ENCODE data around the gene KIF11. TPM values are rescaled to one million over a fixed set of nuclear protein-coding genes. Genes with fewer than 3 reads are reported as not detected.

Gene KIF11
- total RNA-seq, 1 experiment from 2014 or later: 14.2 TPM

DNA sequence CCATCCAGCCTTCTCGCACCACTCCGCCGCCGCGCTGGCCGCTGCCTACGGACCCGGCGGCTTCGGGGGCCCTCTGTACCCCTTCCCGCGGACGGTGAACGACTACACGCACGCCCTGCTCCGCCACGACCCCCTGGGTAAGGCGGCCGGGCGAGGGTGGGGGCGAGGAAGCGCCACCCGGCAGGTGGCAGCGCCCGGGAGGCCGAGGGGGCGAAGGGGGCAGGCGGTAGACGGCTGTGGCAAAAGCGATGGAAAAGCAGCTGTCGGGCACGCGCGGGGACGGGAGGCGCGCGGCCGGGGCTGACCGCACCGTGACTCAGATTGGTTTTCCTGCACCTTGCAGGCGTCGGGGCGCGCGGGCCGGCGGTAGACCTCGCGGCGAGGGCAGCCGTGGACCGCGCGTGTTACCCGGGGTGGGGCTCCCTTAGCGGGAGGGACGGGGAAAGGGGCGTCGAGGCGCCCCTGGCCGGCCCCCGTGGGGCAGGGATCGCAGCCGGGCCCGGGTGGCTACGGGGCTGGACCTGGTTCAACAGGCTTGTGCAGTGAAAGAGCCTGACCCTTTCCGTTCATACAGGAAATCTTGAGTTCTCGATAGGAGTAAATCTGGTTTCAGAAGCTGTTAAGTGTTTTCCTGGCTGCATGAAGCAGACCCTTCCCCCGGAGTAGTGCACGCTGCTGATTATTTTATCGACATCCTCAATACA, 97.4 kb downstream of the KIF11 start:
- H3K27ac ChIP-seq (ENCODE audit: low read length): peak overlapping the region; percentile 76

DNA sequence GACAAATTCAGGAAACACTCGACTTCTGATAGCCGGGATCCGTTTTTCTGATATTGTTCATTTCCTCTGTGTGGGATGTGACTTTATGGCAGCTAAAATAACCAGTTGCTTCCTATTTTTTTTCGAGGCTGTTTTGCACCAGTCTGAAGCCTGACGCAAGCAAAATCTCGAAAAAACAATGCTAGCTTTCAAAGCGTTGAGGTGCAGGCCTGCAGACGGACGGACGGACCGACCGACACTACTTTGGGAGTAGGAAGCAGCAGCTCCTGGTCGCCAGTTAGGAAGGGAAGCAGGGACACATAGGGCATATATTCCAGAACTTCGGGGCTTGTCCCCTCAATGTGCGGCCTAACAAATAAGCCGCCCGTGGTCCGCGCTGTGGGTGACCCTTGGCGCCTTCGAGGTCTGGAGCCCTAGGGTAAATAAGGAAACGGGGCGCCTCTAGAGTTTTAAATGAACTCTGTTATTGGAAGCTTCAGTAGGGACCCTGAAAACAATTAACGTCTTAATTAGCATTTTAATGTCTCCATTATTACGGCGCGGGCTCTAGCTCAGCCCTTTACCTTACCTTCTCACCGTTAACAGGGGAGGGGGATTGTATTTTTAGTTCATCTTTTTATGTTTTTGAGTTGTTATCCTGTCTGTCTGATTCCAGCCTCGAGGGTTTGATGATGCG, 98.1 kb downstream of the KIF11 start:
- Histone ChIP-seq H3K9me3 (ENCODE audit: low read length) (no peaks in the 10 kb centered on the region), H3K27me3 (ENCODE audit: low read length) (no peaks in the 10 kb centered on the region), H3K4me3 (ENCODE audit: low read length) (peak overlapping the region; percentile 76), H3K9ac (ENCODE audit: low read length) (peak overlapping the region; percentile 93), H4K20me1 (ENCODE audit: insufficient read depth, low read depth, low read length) (peaks cover 17% of the 10 kb centered on the region; the same call in 1 of the 2 replicates), H3K27ac (ENCODE audit: low read length) (peak overlapping the region; percentile 76), H3K36me3 (ENCODE audit: insufficient read depth, low read length) (peaks cover 7% of the 10 kb centered on the region; the same call in 1 of the 2 replicates), H3K4me2 (ENCODE audit: low read depth, low read length, poor library complexity, severe bottlenecking) (peak overlapping the region; percentile 66), H3K79me2 (ENCODE audit: low read length) (peaks cover 15% of the 10 kb centered on the region; the same call in 1 of the 2 replicates), H2AFZ (ENCODE audit: low read length) (no peak overlapping the region), H3K4me1 (ENCODE audit: low read length) (peaks cover 36% of the 10 kb centered on the region), H3K9me2 (replicated peaks; ENCODE audit: insufficient read depth, low read length) (no peaks in the 10 kb centered on the region)
- peak; percentile 42 for DNase-seq

More for the DNA sequence above, 97.4 kb downstream of the KIF11 start:
- Histone ChIP-seq H3K9me3 (ENCODE audit: low read length) (no peaks in the 10 kb centered on the region), H2AFZ (ENCODE audit: low read length) (no peak overlapping the region), H3K27me3 (ENCODE audit: low read length) (no peaks in the 10 kb centered on the region), H3K36me3 (ENCODE audit: insufficient read depth, low read length) (peaks cover 7% of the 10 kb centered on the region; the same call in 1 of the 2 replicates), H3K4me3 (ENCODE audit: low read length) (peak overlapping the region; percentile 76), H3K9ac (ENCODE audit: low read length) (peak overlapping the region; percentile 93), H3K4me2 (ENCODE audit: low read depth, low read length, poor library complexity, severe bottlenecking) (peak overlapping the region; percentile 66), H3K4me1 (ENCODE audit: low read length) (peaks cover 36% of the 10 kb centered on the region), H3K79me2 (ENCODE audit: low read length) (peaks cover 15% of the 10 kb centered on the region; the same call in 1 of the 2 replicates), H4K20me1 (ENCODE audit: insufficient read depth, low read depth, low read length) (peaks cover 17% of the 10 kb centered on the region; the same call in 1 of the 2 replicates), H3K9me2 (replicated peaks; ENCODE audit: insufficient read depth, low read length) (no peaks in the 10 kb centered on the region)
- peak; percentile 68 for DNase-seq

DNA sequence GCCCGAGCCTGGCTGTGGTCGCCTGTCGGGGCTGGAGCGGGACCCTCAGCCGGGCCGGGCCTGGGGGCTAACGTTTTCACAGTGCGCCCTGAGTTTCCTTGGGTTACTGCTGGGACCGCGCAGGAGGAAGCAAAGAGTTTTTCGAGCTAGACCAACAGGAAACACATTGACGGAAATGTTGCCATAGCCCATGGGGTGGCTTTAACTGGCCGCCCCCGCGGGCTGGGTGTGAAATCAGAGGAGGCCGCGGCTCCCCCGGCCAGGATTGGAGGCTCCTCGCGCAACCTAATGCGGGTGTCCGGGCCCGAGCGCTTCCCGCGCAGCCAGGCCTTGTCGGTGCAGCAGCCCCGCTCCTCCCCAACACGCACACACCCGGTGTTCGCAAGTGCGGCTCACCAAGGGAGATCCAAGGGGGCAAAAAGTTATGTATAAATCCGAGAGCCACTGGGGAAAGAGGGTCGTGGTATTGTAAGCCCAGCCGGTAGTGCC, 98.7 kb downstream of the KIF11 start:
- H3K27me3 ChIP-seq (ENCODE audit: low read length): no peaks in the 10 kb centered on the region
- DNase-seq: peak; percentile 48
- peaks cover 7% of the 10 kb centered on the region; the same call in 1 of the 2 replicates for H3K36me3 ChIP-seq (ENCODE audit: insufficient read depth, low read length)
- H3K4me2 ChIP-seq (ENCODE audit: low read depth, low read length, poor library complexity, severe bottlenecking): peak overlapping the region; percentile 66
- H3K9ac ChIP-seq (ENCODE audit: low read length): peak overlapping the region; percentile 93
- peak overlapping the region; percentile 76 for H3K4me3 ChIP-seq (ENCODE audit: low read length)
- H3K9me3 ChIP-seq (ENCODE audit: low read length): no peaks in the 10 kb centered on the region
- peaks cover 37% of the 10 kb centered on the region for H3K4me1 ChIP-seq (ENCODE audit: low read length)
- peaks cover 15% of the 10 kb centered on the region; the same call in 1 of the 2 replicates for H3K79me2 ChIP-seq (ENCODE audit: low read length)
- H4K20me1 ChIP-seq (ENCODE audit: insufficient read depth, low read depth, low read length): peaks cover 17% of the 10 kb centered on the region; the same call in 1 of the 2 replicates
- H2AFZ ChIP-seq (ENCODE audit: low read length): no peak overlapping the region
- H3K27ac ChIP-seq (ENCODE audit: low read length): peak overlapping the region; percentile 76
- no peaks in the 10 kb centered on the region for H3K9me2 ChIP-seq (replicated peaks; ENCODE audit: insufficient read depth, low read length)

DNA sequence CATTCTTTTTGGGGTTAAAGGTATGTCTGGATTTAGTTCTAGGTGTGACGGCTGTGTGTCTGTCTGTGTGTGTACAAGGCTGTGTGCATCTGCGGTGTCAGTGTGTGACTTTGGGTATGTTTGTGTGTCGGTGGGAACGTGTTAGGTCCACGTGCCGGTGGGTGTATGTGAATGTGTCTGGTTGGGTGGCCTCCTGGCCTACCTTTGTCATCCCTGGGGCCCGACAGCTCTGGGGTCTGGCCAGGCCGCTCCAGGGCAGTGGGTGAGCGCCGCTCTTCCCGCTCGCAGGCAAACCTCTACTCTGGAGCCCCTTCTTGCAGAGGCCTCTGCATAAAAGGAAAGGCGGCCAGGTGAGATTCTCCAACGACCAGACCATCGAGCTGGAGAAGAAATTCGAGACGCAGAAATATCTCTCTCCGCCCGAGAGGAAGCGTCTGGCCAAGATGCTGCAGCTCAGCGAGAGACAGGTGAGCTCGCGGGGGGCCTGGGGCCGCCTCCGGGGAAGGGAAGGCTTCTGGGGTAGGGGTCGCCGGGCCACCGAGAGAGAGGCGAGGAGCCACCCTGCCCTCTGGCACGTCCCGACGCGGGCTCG, 99.2 kb downstream of the KIF11 start:
- Histone ChIP-seq H3K9me2 (replicated peaks; ENCODE audit: insufficient read depth, low read length) (no peaks in the 10 kb centered on the region), H3K79me2 (ENCODE audit: low read length) (peaks cover 15% of the 10 kb centered on the region; the same call in 1 of the 2 replicates), H3K27ac (ENCODE audit: low read length) (peak overlapping the region; percentile 76), H3K4me3 (ENCODE audit: low read length) (peak overlapping the region; percentile 76), H3K27me3 (ENCODE audit: low read length) (no peaks in the 10 kb centered on the region), H3K9ac (ENCODE audit: low read length) (peak overlapping the region; percentile 93), H2AFZ (ENCODE audit: low read length) (no peak overlapping the region), H3K36me3 (ENCODE audit: insufficient read depth, low read length) (peaks cover 7% of the 10 kb centered on the region; the same call in 1 of the 2 replicates), H3K9me3 (ENCODE audit: low read length) (no peaks in the 10 kb centered on the region), H3K4me2 (ENCODE audit: low read depth, low read length, poor library complexity, severe bottlenecking) (peak overlapping the region; percentile 66), H3K4me1 (ENCODE audit: low read length) (peaks cover 43% of the 10 kb centered on the region), H4K20me1 (ENCODE audit: insufficient read depth, low read depth, low read length) (peaks cover 17% of the 10 kb centered on the region; the same call in 1 of the 2 replicates)
- DNase-seq: peak; percentile 33

DNA sequence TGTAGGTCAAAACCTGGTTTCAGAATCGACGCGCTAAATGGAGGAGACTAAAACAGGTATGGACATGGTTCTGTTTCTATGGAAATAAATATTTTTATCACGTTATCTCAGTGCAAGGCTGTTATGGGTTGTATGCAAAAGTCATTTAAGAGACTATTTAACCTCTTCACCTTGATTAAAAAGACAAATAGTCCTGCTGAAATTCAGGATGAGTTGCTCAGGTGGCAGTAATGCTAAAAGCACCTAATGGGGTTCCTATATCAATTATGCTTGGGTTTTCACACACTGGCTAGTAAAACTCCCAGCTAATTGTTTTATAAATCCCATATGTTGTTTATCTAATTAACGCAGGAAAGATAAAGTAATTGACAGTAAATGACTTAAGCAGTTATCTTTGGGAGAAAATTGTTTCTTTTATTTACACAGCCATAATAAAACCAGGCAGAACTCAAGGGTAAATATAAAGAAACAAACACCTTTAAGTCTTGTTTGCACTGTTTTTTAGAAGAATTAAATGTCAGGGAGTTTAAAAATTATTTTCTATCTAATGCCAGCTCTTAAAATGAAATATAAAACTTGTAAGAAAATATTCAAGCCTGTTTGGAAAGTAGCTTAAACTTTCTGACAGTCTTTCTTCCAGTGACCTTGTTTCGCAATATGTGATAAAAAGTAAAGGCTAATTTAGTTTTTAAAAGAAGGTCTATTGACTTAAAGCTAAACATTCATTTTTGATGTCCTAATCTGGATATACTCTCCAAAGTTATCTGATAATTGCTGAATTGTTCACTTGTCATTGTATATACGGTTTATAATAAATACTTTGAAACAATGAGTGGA, 100.0 kb downstream of the KIF11 start:
- peak; percentile 33 for DNase-seq
- Histone ChIP-seq H4K20me1 (ENCODE audit: insufficient read depth, low read depth, low read length) (peaks cover 17% of the 10 kb centered on the region; the same call in 1 of the 2 replicates), H3K4me1 (ENCODE audit: low read length) (peaks cover 50% of the 10 kb centered on the region), H3K9ac (ENCODE audit: low read length) (no peak overlapping the region), H3K9me3 (ENCODE audit: low read length) (no peaks in the 10 kb centered on the region), H3K36me3 (ENCODE audit: insufficient read depth, low read length) (peaks cover 7% of the 10 kb centered on the region; the same call in 1 of the 2 replicates), H3K27me3 (ENCODE audit: low read length) (no peaks in the 10 kb centered on the region), H3K27ac (ENCODE audit: low read length) (peak overlapping the region; percentile 49; the same call in 1 of the 2 replicates), H3K4me2 (ENCODE audit: low read depth, low read length, poor library complexity, severe bottlenecking) (peak overlapping the region; percentile 66), H3K4me3 (ENCODE audit: low read length) (peak overlapping the region; percentile 76; the same call in 1 of the 2 replicates), H3K9me2 (replicated peaks; ENCODE audit: insufficient read depth, low read length) (no peaks in the 10 kb centered on the region), H3K79me2 (ENCODE audit: low read length) (peaks cover 15% of the 10 kb centered on the region; the same call in 1 of the 2 replicates), H2AFZ (ENCODE audit: low read length) (no peak overlapping the region)

DNA sequence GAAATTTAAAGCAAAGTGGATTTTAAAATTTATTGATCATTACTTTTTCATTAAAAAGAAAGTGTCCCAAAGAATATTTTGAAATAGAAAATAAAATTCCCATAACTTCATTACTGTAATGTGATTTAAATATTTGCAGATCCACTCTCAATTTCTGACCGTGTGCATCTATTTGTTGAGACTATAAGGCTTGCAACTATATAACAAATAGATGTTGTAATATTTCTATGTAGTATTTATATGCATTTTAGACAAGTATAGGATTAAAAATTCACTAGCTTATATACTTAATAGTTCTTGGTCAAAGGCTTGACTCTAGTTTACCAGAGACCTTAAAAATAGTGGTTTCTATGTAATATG, 100.6 kb downstream of the KIF11 start:
- peak overlapping the region; percentile 49 for H3K27ac ChIP-seq (ENCODE audit: low read length)
- H3K9me2 ChIP-seq (replicated peaks; ENCODE audit: insufficient read depth, low read length): no peaks in the 10 kb centered on the region

More for the DNA sequence above, 100.6 kb downstream of the KIF11 start:
- Histone ChIP-seq H3K4me2 (ENCODE audit: low read depth, low read length, poor library complexity, severe bottlenecking) (peak overlapping the region; percentile 66), H2AFZ (ENCODE audit: low read length) (no peak overlapping the region), H3K4me3 (ENCODE audit: low read length) (no peak overlapping the region), H4K20me1 (ENCODE audit: insufficient read depth, low read depth, low read length) (peaks cover 17% of the 10 kb centered on the region; the same call in 1 of the 2 replicates), H3K79me2 (ENCODE audit: low read length) (peaks cover 15% of the 10 kb centered on the region; the same call in 1 of the 2 replicates), H3K27me3 (ENCODE audit: low read length) (no peaks in the 10 kb centered on the region), H3K36me3 (ENCODE audit: insufficient read depth, low read length) (peaks cover 7% of the 10 kb centered on the region; the same call in 1 of the 2 replicates), H3K9me3 (ENCODE audit: low read length) (no peaks in the 10 kb centered on the region), H3K4me1 (ENCODE audit: low read length) (peaks cover 55% of the 10 kb centered on the region), H3K9ac (ENCODE audit: low read length) (no peak overlapping the region)
- DNase-seq: peak; percentile 31
